HL-60 (cell line): ENCODE data around the gene ENTPD7.

Experiments
- POLR2AphosphoS5 ChIP-seq: IDR thresholded peaks from 2 replicates; pipeline ENCODE4 v1.6.1; 2012; ENCODE audit warnings: low read depth
- TF ChIP-seq, protein P1 (sequence below): IDR thresholded peaks from one replicate; pipeline ENCODE4 v1.5.1; 2011; ENCODE audit warnings: low read length, control low read depth, inconsistent platforms; ENCODE audit not compliant: insufficient read depth

DNA sequence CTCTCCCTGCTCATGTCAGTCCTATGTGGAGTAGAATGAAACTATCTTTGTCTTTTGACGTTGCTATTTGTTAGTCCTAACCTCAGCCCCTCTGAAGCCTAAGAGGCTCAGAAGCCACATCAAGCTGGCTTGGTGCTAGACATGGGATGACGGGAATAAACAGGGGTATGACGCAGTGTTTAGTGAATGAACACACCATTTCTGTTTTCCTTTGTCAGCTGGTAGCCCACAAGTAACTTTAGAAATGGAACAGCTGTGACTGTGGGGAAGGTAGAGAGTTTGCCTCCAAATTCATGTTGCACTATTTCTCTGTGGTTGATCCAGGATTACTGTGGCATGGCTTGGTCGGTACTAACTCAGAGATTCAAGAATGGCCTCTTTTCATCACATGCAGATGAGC lies 41.3 kb downstream of the ENTPD7 start:
- TF ChIP-seq, protein P1, sequence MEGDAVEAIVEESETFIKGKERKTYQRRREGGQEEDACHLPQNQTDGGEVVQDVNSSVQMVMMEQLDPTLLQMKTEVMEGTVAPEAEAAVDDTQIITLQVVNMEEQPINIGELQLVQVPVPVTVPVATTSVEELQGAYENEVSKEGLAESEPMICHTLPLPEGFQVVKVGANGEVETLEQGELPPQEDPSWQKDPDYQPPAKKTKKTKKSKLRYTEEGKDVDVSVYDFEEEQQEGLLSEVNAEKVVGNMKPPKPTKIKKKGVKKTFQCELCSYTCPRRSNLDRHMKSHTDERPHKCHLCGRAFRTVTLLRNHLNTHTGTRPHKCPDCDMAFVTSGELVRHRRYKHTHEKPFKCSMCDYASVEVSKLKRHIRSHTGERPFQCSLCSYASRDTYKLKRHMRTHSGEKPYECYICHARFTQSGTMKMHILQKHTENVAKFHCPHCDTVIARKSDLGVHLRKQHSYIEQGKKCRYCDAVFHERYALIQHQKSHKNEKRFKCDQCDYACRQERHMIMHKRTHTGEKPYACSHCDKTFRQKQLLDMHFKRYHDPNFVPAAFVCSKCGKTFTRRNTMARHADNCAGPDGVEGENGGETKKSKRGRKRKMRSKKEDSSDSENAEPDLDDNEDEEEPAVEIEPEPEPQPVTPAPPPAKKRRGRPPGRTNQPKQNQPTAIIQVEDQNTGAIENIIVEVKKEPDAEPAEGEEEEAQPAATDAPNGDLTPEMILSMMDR = no peak
- TF ChIP-seq POLR2AphosphoS5 = no peak
